ENCODE data around the gene ZNF343. TPM values are rescaled to one million over a fixed set of nuclear protein-coding genes. Genes with fewer than 3 reads are reported as not detected.

The ZNF343 gene
- total RNA-seq, 1 donor from 2014 or later: 14.0 TPM

DNA sequence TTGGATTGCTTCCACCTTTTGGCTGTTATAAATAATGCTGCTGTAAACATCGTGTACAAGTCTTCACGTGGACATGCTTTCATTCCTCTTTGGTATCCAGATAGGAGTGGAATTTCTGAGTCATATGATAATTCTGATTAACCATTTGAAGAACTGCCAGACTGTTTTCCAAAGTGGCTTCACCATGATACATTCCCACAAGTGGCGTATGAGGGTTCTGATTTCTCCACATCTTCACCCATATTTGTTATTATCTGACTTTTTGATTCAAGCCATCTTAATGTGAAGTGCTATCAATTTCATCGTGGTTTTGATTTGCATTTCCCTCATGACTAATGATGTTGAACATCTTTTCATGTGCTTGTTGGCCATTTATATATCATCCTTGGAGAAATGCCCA is 35.2 kb downstream of the ZNF343 start:
- DNase-seq (ENCODE audit: low spot score): no peak

DNA sequence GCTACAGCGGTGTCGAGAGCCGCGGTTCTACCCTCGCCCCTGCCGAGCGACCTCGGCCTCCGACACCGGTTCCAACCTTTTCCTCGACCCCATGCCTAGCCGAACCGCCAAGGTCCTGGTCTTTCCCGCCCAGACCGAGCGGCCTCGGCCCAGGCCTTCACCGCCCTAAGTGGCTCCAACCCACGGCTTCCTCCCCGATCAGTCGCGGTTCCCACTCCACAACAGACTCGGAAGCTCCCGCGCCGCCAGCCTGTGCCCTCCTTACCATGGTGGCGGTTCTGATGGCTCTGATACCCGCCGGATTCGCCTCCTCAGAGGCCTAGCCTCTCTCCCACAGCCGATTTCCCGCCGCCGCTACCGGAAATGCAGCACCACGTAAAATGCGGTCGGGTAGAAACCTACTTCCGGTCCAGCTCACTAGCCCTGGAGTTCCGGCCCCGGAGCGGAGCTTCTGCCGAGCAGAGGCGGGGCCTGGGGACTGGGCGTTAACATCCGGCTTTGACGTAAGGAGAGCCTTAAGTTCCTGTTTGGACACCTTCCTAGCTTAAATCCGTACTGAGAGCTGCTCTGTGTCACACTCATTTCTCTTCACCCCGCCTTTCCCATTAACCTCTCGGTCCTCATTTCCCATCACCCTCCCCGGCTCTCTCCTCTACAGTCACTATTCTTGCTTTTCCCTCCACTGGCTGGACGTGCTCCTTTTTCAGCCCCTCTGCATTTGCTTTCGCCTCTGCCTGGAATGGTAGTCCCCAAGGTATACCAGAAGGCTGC is 38.1 kb downstream of the ZNF343 start, which contains the start of gene SNRPB:
Gene SNRPB, minus strand, starts transcription at position 367 of the 771 bp plus-strand sequence. Its CDS starts 99 bp downstream, at position 268.
- peak; percentile 99 for DNase-seq (ENCODE audit: low spot score)

GRCh38 chr20:2469991-2470422 is 38.7 kb downstream of the ZNF343 start:
- DNase-seq (ENCODE audit: low spot score): peak; percentile 69

DNA sequence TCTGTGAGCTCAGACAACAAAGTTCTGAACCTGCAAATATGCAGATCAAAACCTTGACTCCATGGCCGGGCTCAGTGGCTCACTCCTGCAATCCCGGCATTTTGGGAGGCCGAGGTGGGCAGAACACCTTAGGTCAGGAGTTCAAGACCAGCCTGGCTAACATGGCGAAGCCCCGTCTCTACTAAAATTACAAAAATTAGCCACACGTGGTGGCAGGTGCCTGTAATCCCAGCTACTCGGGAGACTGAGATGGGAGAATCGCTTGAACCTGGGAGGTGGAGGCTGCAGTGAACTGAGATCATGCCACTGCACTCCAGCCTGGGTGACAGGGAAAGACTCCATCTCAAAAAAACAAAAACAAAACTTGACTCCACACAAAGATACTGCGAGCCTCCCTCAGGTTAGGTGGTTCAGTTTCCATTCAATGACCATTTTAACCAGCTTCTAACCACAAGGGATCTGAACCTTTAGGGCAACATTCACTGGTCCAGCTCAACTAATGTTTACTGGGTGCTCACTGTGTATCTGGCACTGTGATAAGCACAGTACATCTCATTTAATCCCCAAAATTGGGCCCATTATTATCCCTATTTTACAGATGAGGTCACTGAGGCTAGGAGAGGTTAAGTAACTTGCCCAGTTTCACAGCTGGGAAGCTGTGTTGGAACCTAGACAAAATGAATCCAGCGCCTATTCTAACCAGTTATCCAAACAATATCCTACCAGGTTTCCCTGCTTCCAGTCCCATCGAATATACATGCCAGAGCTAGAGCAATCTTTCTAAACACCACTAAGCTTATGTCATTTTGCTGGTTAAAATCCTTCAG is 39.9 kb downstream of the ZNF343 start:
- DNase-seq (ENCODE audit: low spot score): no peak

GRCh38 chr20:2467412-2467811 is 41.3 kb downstream of the ZNF343 start:
- DNase-seq (ENCODE audit: low spot score): no peak

GRCh38 chr20:2465100-2465499 is 43.6 kb downstream of the ZNF343 start:
- no peak for DNase-seq (ENCODE audit: low spot score)

DNA sequence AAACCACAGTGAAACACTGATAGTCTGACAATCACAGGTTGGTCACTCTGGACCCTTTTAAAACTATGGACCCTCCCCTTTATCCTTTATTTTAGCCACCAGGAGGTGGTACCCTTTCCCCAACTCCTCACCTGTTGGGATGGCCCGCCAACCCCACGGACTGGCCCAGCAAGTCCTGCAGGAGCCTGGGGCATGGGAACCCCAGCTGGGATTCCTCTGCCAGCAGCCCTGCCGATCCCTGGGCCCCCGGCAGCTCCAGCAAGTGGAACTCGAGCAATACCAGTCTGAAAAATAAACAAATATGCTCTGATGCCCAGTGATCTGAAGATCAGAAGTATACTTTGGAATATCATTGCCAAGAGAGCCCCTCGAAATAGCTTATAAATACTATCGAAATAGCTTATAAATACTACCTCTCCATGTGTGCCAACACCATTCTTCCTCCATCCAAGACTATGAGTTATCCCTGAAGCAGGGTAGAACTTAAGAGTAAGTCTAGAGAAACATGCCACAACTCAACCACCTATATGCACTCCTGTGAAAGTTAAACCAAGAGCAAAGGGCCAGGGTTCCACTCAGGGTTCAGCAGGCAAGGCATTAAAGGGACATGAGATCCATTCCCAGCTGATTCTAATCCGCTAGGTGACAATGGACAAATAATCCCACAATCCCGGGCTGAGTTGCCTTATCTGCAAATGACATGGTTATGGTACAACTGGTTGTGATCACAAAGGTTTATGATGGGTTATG is 44.9 kb downstream of the ZNF343 start:
- no peak for DNase-seq (ENCODE audit: low spot score)

DNA sequence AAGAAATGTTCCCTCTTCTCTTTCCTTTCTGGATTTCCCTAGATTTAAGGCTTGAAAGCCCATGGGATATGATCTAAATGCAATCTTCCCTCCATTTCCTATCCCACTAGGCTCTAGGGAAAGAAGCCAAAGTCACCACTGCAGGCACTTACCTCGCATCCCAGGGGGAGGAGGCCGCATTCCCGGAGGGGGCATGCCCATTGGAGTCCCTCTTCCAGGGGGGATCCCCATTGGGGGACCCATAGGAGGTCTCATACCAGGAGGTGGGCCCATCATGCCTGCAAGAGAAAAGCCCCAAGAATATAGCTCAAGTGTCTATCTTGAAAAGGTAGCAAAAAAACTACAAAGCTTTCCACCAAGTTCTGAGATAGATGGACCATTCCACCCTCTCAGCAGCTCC is 46.2 kb downstream of the ZNF343 start:
- DNase-seq (ENCODE audit: low spot score): no peak

DNA sequence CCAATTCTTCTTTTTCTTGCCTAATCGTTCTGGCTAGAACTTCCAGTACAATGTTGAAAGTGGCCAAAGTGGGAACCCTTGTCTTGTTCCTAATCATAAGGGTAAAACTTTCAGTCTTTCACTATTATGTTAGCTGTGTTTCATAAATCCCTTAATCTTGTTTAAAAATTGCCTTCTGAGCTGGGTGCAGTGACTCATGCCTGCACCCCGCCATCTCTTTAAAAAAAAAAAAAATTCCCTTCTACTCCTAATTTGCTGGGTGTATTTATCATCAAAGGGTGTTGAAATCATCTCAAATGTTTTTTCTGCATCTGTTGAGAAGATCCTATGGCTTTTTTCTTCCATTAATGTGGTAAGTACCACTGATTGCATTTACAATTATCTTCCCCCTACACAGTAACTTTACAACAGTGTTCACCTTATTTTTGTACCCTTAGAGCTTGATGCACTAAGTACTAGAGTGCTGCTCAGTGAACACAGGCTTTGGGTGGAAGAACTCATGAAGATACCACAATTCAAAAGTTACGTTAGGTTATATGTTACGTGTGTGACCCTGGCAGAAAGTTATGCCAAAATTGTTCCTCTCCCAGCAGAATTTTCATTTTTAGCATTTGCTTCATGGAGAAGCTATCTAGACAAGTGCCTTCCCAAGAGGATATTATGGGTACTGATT is 47.8 kb downstream of the ZNF343 start:
- no peak for DNase-seq (ENCODE audit: low spot score)

DNA sequence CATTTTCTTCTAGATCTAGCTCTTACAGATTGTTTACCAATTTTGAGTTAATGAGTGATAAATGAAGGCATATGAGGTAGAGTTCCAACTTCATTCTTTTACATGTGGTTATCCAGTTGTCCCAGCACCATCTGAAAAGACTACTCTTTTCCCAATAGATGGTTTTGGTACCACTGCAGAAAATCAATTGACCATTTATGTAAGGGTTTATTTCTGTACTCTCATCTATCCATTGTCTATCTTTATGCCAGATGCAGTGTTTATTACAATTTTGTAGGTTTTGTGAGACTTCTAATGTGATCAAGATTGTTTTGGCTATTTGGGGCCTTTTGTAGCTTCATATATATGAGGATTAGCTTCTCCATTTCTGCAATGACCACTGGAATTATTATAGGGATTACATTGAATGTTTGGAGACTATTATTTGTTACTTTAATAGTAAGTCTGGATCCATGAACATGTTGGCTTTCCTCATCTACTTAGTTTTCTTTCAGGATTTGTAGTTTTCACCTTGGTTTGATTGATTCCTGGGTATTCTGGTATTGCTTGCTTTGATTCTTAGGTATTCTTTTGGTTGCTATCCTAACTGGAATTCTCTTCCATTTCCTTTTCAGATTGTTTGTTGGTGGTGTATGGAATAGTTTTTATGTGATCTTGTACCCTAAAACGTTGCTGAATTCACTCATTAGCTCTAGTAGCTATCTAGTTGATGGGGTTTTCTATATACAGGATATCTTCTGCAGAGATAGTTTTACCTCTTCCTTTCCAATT is 48.5 kb downstream of the ZNF343 start:
- no peak for DNase-seq (ENCODE audit: low spot score)

GRCh38 chr20:2458919-2459499 is 49.7 kb downstream of the ZNF343 start:
- no peak for DNase-seq (ENCODE audit: low spot score)

DNA sequence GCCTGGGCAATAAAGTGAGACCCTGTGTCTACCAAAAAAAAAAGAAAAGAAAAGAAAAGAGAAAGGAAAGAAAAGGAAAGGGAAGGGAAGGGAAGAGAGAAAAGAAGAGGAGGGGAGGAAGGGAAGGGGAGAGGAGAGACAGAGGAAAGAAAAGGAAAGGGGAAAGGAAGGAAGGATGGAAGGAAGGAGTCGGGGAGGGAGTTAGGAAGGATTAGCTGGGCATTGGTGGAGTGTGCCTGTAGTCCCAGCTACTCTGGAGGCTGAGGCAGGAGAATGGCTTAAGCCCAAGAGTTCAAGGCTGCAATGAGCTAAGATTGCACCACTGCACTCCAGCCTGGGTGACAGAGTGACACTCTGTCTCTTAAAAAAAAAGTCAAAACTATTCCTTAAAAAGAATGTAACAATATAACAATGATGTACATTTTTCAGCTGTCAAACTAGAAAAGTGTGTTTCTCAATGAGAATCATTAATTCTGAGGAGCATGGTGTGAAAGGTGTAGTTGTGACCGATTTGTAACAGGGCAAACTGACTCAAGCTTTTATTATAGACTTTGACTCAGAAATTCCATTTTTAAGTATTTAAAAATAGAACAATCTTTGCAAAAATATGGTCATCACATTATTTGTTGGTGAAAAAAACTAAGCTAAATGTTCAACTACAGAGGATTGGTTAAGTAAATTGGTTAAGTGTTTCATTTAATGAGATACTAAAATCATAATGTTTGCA is 52.8 kb downstream of the ZNF343 start:
- DNase-seq (ENCODE audit: low spot score): no peak

DNA sequence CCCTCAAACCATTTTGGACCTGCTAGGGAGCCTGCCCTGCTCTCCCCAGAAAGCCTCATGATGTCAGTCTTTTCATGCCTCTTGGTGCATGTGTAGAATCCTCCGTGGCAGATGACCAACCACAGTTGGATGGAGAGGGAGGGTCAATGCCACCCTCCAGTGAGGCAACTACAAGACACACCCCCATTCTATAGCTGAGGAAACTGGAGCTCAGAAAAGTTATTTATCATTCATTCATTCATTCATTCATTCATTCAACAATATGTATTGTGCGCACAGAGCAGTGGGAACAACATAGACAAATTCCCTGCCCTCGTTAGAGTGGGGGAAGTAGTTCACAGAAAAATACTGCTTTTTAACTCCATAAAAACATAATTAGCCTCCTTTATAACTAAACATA is 54.9 kb downstream of the ZNF343 start:
- no peak for DNase-seq (ENCODE audit: low spot score)

- DNase-seq (ENCODE audit: low spot score): peak; percentile 49
Measured at GRCh38 chr20:2451939-2452732, 56.6 kb downstream of the ZNF343 start.

GRCh38 chr20:2451422-2451821 is 57.3 kb downstream of the ZNF343 start:
- no peak for DNase-seq (ENCODE audit: low spot score)

DNA sequence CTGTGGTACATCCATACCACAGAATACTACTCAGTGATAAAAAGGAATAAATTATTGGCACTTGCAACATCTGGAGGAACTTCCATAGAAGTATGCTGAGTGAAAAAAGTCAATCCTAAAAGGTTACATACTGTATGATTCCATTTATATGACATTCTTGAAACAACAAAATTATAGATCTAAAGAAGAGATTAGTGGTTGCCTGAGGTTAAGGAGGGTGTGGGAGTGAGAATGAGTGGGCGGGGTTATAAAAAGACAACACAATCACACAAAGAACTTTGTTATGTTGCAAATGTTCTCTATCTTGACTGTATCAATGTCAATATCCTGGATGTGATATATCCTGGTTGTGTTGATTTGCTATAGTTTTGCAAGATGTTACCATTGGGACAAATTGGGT is 59.3 kb downstream of the ZNF343 start:
- DNase-seq (ENCODE audit: low spot score): no peak

DNA sequence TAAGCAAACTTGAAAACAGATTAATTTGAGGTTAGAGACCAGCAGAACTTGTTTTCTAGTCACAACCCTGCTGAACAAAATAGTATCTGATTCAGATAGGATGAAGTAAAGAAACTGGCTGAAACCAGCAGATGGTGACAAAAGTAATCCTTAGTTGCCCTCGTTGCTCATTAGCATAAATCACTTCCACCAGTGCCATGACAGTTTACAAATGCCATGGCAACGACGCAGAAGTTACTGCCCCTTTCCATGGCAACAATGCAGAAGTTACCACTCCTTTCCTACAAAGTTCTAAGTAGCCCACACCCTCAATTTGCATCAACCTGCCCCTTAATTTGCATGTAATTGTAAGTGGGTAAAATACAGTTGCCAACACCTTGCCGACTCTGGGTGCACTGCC is 61.9 kb downstream of the ZNF343 start:
- no peak for DNase-seq (ENCODE audit: low spot score)
